ENCODE measurements around the gene KRTAP27-1.

The KRTAP27-1 gene

GRCh38 chr21:30337276-30337744 lies at the start of gene KRTAP27-1:
TSS of gene KRTAP27-1 (minus strand) at chr21:30337694. CDS start at chr21:30337668, 26 bp downstream.
- ATAC-seq: no peak

DNA sequence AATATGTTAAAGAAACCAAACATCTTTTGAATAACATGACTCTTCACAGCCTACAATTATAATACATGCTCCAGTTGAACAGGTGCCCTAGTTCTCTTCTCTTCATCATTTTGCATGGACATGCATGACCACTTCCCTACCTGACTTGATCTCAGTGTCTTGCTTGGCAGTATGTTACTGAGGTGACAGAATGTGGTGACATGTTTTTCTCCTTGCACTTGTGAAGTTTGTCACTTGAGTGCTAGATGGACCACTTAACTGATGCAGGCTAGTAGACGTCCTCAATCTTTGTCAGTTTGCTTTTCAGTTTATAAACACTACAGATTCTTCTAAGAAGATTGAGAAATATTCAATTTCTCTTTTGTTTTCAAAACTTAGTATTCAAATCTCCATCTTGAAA lies 44.7 kb upstream of the KRTAP27-1 start:
- no peak for ATAC-seq

GRCh38 chr21:30372139-30372770 lies 34.8 kb upstream of the KRTAP27-1 start, which contains the start of gene KRTAP13-2:
TSS of gene KRTAP13-2 (minus strand) at chr21:30372271. CDS start at chr21:30372213, 58 bp downstream.
- ATAC-seq: no peak

- no peak for ATAC-seq
These were observed 18.4 kb upstream of the KRTAP27-1 start for GRCh38 chr21:30355906-30356305.

- ATAC-seq: no peak
These were observed 17.0 kb upstream of the KRTAP27-1 start for GRCh38 chr21:30354308-30355005.

GRCh38 chr21:30351534-30351933 lies 14.0 kb upstream of the KRTAP27-1 start:
- no peak for ATAC-seq

DNA sequence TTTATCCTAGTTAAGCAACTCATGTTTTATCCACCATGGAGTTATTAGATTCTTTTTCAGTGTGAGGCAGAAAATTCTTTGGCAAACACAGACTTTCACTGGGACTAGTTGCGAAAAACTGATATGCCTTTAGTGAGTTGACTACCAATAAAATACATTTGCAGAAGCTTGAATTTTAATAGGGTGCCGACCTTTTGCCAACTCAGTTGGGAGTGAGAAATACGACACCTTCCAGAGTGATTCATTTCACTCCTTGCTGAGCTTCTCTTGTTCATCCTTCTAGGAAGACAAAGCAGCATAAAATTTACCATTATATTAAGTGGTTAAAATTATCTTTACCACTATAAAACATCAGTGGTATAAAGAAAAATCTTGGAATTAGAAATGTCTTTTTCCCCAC lies 12.1 kb upstream of the KRTAP27-1 start:
- no peak for ATAC-seq

- no peak for ATAC-seq
These were observed 11.0 kb upstream of the KRTAP27-1 start, which contains the start of gene KRTAP23-1 for GRCh38 chr21:30348506-30348905. TSS of gene KRTAP23-1 (minus strand) at chr21:30348606. CDS start at chr21:30348606, 0 bp downstream.

- no peak for ATAC-seq
These were observed 7.5 kb upstream of the KRTAP27-1 start for GRCh38 chr21:30345014-30345413.

DNA sequence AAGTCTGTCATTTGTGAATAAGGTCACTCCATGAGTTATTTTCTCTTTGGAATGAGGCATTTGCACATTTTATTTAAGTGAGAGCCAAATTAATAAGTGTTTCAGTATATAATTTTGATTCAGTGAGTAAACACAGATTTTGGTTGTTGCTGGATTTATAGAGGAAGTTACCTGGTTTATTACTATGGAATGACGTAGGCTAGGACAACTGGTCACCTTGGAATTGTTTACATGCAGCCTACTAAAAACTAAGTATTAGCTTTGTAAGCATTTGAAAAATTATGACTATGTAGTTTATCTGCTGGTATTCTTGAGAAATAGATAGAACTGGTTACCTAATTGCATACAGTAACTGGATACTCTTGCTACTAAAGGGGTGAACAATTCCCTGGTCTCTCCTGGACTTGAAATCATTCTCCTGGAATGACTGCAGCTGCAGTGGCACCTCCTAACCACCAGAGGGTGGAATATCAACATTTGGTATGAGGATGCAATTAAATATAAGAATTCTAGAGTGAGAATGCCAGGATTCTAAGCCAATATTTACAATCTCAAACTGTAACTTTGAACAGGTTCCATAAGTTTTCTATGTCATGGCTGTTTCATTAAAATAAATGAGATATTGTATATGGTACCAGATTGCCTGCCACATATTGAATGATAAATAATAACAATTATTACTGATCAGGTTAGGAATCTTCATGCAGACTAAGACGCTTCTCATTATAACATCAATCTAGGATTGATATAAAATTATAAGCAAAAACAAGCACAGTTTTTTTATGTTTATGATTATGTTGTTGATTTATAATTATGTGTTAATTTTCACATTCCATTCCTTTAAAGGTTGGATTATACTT lies 3.5 kb upstream of the KRTAP27-1 start:
- no peak for ATAC-seq

- no peak for ATAC-seq
These were observed 1.2 kb upstream of the KRTAP27-1 start for GRCh38 chr21:30338717-30339116.

GRCh38 chr21:30337772-30338171 lies 278 bp upstream of the KRTAP27-1 start:
- ATAC-seq: no peak

- no peak for ATAC-seq
These were observed 898 bp downstream of the KRTAP27-1 start for GRCh38 chr21:30336596-30336995.

GRCh38 chr21:30333736-30334135 lies 3.8 kb downstream of the KRTAP27-1 start:
- no peak for ATAC-seq

GRCh38 chr21:30332681-30333080 lies 4.8 kb downstream of the KRTAP27-1 start:
- ATAC-seq: no peak

DNA sequence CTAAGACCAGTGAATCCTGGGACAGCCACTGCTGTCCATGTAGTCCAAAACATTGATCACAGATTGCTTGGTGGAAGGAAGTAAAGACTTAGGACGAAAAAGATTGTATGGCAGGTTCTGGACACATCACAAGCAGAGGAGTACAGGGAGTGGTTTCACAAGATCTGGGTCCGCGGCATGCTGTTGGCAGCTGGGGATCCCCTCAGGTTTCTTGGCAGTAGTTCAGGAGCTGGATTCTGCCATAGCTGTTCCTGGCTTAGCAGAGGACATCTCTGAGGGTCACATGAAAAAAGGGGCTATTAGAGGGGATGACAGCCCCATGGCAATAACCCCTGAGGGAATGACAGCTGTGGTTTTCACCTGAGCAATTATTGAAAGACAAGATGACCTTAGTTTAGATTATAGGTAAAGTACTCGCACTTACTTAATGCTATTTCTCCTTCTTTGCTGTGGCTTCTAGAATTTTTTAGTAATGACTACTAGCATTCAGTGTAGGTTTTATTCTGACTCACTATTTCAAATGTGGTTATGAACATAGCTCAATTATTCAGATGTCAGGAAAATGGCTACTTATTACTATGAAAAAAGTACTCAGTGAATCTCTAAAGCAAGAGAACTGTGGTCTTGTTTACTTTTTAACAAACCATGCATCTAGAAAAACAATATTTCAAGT lies 8.2 kb downstream of the KRTAP27-1 start:
- no peak for ATAC-seq

DNA sequence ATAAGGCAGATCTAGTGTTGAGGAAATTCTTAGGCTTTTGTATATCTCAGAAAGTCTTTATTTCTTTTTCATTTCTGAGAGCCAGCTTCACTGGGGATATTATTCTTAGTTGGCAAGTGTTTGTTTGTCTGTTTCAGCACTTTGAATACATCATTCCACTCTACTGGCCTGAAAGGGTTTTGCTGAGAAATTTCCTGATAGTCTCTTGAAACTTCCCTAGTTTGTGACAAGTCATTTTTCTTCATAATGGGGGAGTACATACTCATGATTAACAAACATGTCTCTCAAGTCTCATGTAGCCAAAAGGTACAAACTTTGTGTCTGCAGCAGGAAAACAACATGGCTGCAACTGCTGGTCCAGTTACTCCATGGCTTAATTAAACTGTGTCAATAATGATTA lies 11.1 kb downstream of the KRTAP27-1 start:
- ATAC-seq: no peak

DNA sequence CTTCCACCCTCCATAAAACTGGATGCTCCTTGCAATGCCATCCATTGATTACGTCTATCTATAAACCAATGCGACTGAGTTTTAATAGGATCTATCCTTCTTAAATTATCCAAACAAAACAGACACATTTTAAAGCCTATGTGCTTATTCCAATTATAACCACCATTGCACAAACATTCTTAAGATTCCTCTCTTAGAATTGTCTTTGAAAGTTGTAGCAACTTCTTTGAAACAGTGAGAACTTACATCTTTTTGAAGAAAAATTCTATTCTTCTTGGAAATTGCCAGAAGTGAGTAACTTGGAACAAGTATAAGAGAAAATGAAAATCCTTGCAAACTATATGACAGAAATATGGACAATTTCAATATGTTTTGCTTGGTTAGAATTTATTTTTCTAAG lies 17.3 kb downstream of the KRTAP27-1 start, which contains the start of gene KRTAP26-1:
TSS of gene KRTAP26-1 (minus strand) at position 101 of the 400 bp plus-strand sequence. CDS start 280 bp downstream, outside the sequence.
- no peak for ATAC-seq

- ATAC-seq: no peak
These were observed 21.8 kb downstream of the KRTAP27-1 start for GRCh38 chr21:30315701-30316100.

GRCh38 chr21:30306884-30307283 lies 30.6 kb downstream of the KRTAP27-1 start:
- no peak for ATAC-seq

DNA sequence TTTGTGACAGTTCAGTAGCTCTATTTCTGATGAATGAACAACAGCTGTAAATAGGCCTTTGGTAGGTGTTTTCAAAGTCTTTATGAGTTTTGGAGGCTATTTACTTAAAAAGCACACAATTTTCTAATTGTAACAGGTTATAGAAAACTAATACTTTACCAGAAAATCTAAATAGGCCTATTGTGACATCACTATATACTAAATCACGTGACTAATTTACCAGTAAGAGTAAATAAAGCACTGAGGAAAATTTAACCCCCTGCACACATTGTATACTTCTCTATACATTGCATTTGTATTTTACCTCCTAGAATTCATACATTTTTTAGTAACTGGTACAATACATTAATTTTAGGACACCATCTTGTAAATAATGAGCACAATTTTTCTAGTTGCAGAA lies 32.4 kb downstream of the KRTAP27-1 start:
- no peak for ATAC-seq

DNA sequence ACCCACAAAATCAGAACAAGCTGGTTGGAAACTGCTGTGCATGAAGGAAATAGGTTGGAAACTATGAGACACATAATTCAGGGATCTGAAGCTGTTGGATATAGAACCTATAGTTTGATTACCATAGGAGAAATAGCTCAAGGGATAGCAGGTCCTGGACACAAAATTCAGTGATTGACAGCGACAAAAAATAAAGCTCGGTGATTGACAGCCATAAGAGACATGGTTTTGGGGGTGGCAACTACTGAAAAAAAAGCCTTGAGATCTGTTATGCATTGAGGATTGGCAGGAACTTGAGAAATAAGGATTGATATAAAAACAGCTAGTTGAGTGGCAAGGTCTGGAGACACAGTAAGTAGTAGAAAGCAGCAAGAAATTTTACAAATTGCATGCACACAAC lies 48.3 kb downstream of the KRTAP27-1 start, which contains the start of gene KRTAP25-1:
TSS of gene KRTAP25-1 (minus strand) at position 300 of the 400 bp plus-strand sequence. CDS start at position 276, 24 bp downstream.
- ATAC-seq: no peak
